NCI-H510A (cell line): ENCODE data around the gene ABCA9.
"Not testable (repeated sequence)": the region's sequence is repeated elsewhere in the genome, so short reads cannot be mapped to it uniquely, and the experiment has no call there.

Source experiments
- DNase-seq: peaks from one replicate; lab custom pipeline; 2025; lab: John Stamatoyannopoulos, UW

ABCA9 gene, protein sequence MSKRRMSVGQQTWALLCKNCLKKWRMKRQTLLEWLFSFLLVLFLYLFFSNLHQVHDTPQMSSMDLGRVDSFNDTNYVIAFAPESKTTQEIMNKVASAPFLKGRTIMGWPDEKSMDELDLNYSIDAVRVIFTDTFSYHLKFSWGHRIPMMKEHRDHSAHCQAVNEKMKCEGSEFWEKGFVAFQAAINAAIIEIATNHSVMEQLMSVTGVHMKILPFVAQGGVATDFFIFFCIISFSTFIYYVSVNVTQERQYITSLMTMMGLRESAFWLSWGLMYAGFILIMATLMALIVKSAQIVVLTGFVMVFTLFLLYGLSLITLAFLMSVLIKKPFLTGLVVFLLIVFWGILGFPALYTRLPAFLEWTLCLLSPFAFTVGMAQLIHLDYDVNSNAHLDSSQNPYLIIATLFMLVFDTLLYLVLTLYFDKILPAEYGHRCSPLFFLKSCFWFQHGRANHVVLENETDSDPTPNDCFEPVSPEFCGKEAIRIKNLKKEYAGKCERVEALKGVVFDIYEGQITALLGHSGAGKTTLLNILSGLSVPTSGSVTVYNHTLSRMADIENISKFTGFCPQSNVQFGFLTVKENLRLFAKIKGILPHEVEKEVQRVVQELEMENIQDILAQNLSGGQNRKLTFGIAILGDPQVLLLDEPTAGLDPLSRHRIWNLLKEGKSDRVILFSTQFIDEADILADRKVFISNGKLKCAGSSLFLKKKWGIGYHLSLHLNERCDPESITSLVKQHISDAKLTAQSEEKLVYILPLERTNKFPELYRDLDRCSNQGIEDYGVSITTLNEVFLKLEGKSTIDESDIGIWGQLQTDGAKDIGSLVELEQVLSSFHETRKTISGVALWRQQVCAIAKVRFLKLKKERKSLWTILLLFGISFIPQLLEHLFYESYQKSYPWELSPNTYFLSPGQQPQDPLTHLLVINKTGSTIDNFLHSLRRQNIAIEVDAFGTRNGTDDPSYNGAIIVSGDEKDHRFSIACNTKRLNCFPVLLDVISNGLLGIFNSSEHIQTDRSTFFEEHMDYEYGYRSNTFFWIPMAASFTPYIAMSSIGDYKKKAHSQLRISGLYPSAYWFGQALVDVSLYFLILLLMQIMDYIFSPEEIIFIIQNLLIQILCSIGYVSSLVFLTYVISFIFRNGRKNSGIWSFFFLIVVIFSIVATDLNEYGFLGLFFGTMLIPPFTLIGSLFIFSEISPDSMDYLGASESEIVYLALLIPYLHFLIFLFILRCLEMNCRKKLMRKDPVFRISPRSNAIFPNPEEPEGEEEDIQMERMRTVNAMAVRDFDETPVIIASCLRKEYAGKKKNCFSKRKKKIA (N-terminal part only)

DNA sequence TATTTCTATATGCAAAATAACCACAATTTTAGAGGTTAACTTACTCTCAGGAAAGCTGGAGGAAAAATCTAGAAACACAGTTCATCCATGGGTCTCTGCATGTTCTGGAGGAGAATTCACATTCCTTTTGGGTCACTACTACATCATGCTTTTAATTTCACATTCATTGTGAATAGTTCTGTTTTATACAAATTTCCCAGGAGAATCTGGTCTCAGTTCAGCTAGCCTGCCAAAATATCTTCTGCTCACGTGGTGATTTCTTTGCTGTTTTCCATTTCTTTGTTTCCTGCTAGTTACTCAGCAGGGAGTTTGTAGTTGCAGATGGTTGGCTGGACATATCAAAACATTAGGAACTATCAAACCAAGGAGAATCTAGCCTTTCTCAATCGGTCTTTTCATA is at the start of gene ABCA9:
Gene ABCA9, minus strand, starts transcription at position 106 of the 400 bp plus-strand sequence. CDS start 9,801 bp downstream, outside the sequence.
- no peak for DNase-seq

DNA sequence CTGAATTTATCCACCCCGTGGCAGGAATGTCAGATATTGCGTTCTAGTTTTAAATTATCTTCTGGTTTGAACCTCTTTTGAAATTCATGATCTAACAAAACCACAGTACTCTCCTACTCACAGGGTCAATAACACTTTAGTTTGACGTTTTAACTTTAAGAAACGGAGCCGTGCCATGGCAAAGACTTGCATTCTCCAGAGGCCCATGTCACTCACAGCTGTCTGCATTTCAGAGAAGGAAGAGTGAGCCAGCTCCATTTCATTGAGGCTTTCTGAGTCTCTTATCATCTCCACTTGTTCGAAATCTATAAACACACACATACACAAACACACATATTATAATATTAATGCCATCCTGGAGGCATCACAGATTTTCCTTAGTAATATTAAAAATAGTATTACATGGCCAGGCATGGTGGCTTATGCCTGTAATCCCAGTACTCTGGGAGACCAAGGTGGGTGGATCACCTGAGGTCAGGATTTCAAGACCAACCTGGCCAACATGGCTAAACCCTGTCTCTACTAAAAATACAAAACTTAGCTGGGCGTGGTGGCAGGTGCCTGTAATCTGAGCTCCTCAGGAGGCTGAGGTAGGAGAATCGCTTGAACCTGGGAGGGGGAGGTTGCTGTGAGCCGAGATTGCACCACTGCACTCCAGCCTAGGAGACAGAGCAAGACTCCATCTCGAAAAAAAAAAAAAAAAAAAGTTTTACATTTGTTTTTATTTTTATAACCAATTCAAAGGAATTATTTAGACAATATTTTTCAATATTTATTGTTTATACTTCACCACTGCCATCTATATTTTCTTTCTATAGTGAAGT is 45.4 kb upstream of the ABCA9 start:
- DNase-seq: no peak

DNA sequence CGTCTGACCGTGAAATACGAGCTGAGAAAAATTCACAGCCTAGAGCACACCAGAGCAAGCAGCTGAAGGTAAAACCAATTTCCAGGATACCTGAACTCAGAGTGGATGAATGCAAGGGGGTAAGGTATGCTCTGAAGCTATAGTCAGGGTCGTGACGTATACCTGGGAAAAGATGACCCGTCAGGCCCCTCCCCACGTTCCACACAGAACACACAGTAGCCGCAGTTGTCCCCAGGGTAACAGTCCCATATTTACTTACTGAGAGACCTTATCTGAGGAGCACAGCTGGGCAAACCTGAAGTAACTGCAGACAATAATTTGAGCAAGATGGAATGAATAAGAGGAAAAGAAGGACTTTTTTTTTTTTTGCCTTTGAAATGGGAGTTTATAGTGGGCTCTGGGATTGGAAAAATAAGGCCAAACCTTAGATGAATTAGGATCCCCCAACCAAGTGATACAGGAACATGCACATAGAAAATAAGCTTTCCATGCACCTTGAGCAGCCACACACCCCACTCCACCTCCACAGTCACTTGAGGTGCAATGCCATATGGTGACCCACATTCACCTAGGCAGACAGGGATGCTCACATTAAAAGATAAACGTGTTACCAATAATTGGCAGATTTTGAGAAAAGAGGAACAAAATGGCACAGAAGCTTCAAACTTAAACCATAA is 43.0 kb upstream of the ABCA9 start:
- DNase-seq: no peak

DNA sequence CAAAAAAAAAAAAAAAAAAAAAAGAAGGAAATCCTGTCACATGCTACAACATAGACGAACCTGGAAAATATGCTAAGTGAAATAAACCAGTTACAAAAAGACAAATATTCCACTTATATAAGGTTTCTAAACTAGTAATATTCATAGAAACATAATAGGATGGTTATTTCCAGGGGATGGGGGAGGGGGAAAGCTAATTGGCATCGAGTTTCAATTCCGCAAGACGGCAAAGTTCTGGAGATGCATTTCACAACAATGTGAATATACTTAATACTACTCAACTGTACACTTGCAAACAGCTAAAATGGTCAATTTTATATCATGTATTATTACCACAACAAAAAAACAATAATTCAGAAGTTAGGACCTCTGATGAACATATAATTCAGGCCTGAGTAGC is 37.9 kb upstream of the ABCA9 start:
- no peak for DNase-seq

DNA sequence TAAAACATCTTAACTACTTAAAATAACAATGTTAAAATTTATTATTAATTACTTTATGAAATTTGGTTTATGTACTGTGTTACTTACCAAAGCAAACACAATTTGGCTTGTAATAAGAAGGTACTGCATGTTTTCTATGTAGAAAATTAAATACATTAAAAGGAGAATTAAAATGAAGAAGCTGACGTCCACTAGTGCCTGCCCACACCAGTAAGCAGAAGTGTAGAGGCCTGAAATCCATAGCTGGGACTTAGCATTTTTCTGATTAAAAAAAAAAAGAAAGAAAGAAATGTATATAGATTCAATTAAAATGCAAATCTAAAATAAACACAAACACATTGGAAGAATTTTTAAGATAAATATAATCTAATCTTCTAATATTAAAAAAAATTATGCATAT is 35.8 kb upstream of the ABCA9 start:
- no peak for DNase-seq

DNA sequence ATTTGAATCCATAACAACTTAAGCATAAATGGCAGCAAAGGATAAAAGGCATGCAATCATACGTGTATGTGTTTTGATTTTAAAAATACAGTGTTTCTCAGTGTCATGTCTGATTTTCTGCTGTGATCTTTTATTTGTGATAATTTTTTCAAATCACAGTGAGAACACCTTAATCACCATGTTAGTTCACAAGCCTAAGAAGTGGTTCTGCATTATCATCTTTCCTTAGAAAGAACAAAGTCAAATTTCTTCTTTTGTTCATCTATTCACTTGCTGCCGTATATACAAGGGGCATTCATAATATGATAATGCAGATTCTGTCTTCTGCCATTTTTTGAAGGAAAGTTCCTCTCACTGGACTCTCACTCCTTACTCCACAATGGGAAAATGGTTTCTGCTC is 33.3 kb upstream of the ABCA9 start:
- no peak for DNase-seq

DNA sequence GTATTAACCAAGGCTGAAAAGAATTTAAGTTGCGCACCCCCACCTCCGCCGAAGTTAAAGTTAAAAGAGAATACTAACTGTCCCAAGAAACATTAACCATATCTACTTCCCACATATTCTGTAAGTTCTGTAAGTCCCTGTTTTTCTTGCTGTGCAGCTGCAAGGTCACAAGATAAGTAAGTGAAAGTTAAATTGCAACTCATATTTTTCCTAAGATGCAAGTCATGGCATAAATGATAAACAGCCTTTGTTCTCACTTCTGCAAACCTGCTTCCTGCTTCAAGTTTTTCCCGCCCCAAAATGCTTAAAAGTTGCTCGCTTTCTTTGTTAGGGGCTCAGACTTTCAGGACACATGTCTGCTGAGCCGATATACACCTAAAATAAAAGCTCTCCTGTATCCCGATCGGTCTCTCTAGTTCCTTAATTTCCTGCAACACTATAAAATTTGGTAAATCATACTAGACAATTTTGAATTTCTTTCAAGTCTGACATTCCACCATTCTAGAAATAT is 32.6 kb upstream of the ABCA9 start:
- DNase-seq: no peak

DNA sequence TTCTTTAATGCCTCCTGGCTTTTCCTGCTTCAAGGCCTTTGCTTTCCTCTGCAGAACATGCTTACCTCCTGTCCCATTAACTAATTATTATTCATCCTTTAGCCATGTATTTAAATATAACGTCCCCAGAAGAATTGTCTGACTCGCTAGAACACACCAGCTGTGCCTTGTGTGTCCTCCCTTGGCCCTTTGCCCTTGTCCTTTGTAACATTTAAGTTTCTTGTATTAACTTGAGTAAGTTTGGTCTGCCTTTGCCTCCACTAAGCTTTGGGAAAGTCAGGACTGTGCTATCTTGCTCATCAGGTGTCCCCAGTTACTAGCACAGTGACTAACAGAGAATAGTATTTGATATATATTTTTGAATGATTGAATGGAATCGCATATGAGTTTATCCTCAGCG is 29.6 kb upstream of the ABCA9 start:
- no peak for DNase-seq

DNA sequence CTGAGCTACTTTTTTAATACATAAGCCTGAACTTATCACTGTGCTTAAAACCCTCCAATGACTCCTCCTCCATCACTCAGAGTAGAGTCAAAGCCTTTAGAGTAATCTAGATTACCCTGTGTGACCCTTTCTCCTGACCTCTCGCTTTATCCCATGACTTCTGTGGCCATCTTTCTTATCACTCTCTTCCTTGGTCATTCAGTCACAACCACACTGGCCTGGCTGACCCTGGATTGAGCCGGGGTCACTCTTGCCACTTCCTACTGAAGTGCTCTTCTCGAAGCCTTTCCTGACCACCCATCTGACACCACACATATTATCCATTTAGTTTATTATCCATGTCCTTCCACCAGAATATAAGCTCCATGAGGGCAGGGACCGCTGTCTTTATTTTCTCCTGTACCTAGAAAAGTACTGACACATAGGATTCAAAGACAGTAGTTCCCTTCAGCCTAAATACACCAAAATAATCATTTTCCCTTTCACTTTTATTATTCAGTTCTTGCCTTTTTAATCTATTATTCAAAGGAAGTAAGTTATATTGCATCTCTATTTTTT is 28.0 kb upstream of the ABCA9 start:
- no peak for DNase-seq

DNA sequence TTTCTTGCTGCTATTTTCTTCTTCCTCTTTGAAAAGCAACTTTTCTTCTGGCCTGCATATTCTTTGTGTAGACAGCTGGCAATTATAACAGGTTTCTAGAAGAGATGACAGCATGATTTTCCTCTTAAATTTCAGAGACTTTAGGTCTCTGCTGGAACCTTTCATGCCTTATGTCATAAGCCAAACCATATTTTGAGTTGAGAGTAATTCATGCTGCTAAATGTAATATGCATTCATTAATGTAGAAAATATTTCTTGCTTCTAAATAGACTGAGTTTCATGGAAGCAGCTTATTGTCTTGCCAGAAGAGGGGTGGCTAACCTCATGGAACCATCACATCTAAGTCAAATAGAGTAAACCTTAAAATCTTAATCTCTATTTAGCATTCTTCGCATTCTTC is 25.9 kb upstream of the ABCA9 start:
- DNase-seq: no peak

DNA sequence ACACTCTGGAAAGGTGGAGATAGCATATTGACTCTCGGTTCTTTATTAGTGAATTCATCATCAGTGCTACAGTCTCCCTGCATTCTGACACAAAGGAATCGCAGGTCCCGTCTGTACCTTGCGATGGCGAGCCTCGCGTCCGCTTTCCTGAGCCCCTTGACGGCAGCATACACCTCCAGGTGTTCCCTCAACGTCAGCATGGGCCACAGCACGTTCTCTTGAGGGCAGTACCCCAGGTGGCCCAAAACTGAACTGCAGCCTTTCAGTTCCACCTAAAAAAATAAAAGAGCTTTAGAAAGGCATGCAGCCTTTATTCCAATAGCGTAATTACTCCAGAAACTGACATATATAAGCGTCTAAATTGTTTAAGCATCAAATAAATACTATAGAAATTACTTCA is 24.2 kb upstream of the ABCA9 start:
- DNase-seq: peak; percentile 62

DNA sequence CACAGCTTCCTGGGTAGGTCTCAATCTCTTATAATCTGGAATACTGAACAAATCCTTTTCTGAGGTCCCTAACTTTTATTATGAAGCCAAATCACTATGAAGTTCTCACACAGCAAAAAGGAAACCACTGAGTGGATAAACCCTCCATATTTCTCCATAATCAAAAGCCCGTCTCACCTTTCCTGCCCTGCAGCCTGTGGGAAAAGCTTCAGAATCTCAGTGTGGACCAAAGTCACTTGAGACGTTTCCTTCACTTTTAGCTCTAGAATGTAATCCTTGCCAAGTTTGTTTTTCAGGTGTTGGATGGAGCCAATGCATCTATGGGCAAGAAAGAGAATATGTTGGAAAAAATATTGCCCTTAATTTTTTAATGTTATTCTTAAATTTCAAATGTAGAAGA is 22.0 kb upstream of the ABCA9 start:
- no peak for DNase-seq

DNA sequence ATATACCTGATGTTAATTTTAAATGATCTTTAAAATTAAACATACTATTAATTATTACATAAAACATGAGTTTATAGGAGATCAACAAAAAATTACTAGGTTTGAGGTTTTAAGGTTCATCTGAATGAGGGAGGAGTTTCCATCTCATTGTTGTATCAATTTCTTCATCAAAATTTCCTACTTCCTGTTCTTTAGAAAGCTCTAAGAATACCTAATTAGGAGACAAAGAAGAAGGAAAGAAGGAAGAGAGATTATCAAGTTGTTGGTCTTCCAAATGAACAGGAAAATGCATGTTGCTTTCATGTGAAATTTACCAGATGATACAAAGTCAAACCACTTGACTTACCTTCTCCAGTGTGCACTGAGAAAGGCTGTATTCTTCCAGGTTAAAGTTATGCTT is 18.1 kb upstream of the ABCA9 start:
- no peak for DNase-seq

DNA sequence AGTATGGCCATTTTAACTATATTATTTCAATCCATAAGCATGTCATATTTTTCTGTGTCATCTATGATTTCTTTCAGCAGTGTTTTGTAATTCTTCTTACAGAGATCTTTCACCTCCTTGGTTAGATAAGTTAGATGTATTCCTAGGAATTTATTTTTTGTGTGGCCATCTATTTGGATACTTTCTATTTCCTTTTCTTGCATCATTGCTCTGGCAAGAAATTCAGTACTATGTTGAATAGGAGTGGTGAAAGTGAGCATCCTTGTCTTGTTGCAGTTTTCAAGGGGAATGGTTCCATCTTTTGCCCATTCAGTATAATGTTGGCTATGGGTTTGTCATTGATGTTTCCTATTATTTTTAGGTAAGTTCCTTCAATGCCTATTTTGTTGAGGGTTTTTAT is 15.1 kb upstream of the ABCA9 start:
- no peak for DNase-seq

DNA sequence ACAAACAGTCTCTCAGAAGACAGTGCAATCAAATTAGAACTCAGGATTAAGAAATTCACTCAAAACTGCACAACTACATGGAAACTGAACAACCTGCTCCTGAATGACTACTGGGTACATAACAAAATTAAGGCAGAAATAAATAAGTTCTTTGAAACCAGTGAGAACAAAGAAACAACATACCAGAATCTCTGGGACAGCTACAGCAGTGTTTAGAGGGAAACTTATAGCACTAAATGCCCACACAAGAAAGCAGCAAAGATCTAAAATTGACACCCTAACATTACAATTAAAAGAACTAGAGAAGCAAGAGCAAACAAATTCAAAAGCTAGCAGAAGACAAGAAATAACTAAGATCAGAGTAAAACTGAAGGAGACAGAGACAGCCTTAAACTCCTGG is 12.7 kb upstream of the ABCA9 start:
- not testable (repeated sequence) for DNase-seq

DNA sequence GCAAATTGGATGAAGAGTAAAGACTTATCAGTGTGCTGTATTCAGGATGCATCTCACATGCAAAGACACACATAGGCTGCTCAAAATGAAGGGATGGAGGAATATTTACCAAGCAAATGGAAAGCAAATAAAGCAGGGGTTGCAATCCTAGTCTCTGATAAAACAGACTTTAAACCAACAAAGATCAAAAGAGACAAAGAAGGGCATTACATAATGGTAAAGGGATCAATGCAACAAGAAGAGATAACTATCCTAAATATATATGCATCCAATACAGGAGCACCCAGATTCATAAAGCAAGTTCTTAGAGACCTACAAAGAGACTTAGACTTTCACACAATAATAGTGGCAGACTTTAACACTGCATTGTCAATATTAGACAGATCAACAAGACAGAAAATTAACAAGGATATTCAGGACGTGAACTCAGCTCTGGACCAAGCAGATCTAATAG is 12.1 kb upstream of the ABCA9 start:
- not testable (repeated sequence) for DNase-seq

DNA sequence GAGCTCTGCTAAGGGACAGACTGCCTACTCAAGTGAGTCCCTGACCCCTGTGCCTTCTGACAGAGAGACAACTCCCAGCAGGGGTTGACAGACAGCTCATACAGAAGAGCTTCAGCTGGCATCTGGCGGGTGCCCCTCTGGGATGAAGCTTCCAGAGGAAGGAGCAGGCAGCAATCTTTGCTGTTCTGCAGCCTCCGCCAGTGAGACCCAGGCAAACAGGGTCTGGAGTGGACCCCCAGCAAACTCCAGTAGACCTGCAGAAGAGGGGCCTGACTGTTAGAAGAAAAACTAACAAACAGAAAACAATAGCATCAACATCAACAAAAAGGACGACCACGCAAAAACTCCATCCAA is 10.5 kb upstream of the ABCA9 start:
- not testable (repeated sequence) for DNase-seq

DNA sequence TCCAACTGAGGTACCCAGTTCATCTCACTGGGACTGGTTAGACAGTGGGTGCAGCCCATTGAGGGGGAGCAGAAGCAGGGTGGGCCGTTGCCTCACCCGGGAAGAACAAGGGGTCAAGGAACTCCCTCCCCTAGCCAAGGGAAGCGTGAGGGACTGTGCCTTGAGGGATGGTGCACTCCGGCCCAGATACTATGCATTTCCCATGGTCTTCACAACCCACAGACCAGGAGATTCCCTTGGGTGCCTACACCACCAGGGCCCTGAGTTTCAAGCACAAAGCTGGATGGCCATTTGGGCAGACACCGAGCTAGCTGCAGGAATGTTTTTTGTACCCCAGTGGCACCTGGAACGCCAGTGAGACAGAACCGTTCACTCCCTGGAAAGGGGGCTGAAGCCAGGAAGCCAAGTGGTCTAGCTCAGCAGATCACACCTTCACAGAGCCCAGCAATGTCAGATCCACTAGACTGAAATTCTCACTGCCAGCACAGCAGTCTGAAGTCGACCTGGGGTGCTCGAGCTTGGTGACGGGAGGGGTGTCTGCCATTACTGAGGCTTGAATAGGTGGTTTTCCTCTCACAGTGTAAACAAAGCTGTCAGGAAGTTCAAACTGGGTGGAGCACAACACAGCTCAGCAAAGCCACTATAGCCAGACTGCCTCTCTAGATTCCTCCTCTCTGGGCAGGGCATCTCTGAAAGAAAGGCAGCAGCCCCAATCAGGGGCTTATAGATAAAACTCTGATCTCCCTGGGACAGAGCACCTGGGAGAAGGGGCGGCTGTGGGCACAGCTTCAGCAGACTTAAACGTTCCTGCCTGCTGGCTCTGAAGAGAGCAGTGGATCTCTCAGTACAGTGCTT is 9.9 kb upstream of the ABCA9 start:
- DNase-seq: peak; percentile 25

DNA sequence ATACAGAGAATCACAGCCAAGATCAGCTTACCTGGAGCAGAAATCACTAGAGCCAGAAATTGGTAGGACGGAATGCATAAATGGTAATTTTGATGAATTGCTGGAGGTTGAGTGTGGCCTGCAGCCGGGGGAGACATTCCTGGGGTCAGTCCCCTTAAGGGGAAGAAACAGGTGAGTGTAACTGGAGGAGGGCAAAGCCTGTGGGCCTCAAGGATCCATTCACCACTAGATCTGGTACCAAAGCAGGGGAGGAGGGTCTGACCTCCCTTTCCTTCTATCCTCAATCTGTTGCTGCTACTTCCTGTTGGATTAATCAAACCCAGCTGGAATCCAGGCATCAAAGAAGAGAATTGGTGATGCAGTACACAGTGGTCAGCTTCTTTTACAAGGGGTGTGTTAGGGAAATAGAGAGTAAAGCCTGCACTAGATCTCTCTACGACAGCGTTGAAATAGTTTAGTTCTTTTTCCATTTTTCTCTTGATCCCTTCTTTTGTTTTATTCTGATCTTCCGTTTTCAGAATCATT is 8.6 kb upstream of the ABCA9 start:
- DNase-seq: no peak
